Ishikawa (cell line): ENCODE data around the gene C16orf74.

ENCODE experiments used
- CREB1 ChIP-seq: IDR thresholded peaks from 2 replicates; pipeline ENCODE4 v1.6.1; 2012; ENCODE audit warnings: low read depth
- REST ChIP-seq: IDR thresholded peaks from 2 replicates; pipeline ENCODE4 v1.6.1; 2012; ENCODE audit warnings: low read depth, mild to moderate bottlenecking

DNA sequence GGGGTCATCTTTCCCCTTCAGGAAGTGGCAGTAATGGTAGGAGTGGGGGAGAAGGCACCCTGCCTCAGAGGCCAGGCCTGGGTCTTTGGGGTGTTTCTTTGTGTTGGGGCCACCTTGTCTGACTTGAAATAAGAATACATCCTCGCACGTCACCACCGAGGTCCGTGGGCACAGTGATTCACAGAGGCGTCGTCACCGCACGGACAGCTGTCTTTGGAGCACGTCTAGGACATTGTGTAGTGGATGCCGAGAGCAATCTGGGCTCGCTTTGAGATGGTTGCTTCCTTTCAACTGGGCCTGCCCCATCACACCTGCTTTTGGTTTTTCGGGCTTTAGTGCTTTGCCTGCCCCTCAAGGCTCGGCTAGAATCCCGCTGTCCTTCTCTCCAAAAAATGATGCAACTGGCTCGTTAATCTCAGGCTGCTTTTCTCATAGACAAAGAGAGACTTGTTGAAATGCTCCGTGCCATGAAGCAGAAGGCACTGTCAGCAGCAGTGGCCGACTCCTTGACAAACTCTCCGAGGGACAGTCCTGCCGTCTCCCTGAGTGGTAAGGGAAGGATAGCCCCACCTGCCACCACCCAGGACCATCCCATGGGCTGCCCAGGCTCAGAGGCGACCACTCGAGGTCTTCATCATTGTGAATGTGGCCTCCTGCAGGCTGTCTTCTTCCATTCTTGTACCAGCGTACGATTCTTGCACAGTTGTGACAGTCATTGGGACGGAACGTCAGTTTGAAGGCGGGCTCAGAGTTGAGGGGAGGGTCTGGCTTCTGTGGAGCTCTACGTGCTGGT, 86.1 kb downstream of the C16orf74 start:
- TF ChIP-seq REST: no peak
- no peak for TF ChIP-seq CREB1
